Stimulated activated naive B cell treated with anti-CD40 and anti-IgM and Interleukin-4, amounts not matched to agents 10 μg/mL and 1 μg/mL and 100 μg/mL, for 72 hours (primary cell): ENCODE data around the gene AGBL4.

ENCODE experiments used
- ATAC-seq, 2 donors: fragments of 150-1000 bp; cut with Tn5 transposase; replicated peaks; 2 replicates each; pipeline ENCODE4 v1.10.0; 2021; ENCODE audit warnings: moderate library complexity in 1 of 2
- DNase-seq: peaks from one replicate; pipeline ENCODE4 v3.0.0; 2021
- H3K27ac Mint-ChIP-seq: one replicate; pipeline ENCODE4 v1.8.0; 2022; ENCODE audit warnings: mild to moderate bottlenecking, mixed read lengths
- H3K27me3 Mint-ChIP-seq, 2 donors: one replicate each; pipeline ENCODE4 v1.8.0; 2022; ENCODE audit warnings: mixed read lengths in 2 of 2
- H3K36me3 Mint-ChIP-seq, 2 donors: one replicate each; pipeline ENCODE4 v1.8.0; 2022; ENCODE audit warnings: mixed read lengths in 2 of 2, mild to moderate bottlenecking in 1 of 2
- H3K4me1 Mint-ChIP-seq, 2 donors: one replicate each; pipeline ENCODE4 v1.8.0; 2022; ENCODE audit warnings: mixed read lengths in 2 of 2, mild to moderate bottlenecking in 1 of 2
- H3K4me3 Mint-ChIP-seq, 2 donors: one replicate each; pipeline ENCODE4 v1.8.0; 2022; ENCODE audit warnings: mild to moderate bottlenecking in 2 of 2, mixed read lengths in 2 of 2, moderate library complexity in 1 of 2
- H3K9me3 Mint-ChIP-seq, 2 donors: one replicate each; pipeline ENCODE4 v1.8.0; 2022; ENCODE audit warnings: mixed read lengths in 2 of 2, mild to moderate bottlenecking in 1 of 2

The AGBL4 gene

DNA sequence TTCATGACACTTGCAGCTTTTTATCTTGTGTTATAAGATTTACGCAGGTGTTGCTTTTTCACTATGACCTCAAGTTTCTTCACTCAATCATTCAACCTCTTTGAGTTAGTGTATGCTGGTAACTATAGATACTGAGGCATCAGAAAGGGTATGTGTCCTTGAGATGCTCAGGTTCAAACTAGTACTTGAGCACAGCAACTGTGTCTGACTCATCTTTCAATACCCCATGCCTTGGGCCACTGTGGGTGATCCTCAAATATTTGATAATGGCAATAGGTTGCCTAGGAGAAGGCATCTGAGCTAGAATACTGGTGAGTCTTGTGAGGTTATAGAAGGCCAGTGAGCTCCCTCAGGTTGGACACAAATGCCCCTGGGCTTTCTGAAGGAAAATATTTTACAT, 1463.6 kb downstream of the AGBL4 start:
- no peak for ATAC-seq
- no peaks in the 10 kb centered on the region for H3K9me3 Mint-ChIP-seq
- DNase-seq: no peak
- no peak overlapping the region for H3K27ac Mint-ChIP-seq
- peaks cover 0 to 4% of the 10 kb centered on the region in 2 donors for H3K4me1 Mint-ChIP-seq
- peaks cover 7 to 23% of the 10 kb centered on the region in 2 donors for H3K27me3 Mint-ChIP-seq
- no peaks in the 10 kb centered on the region for H3K36me3 Mint-ChIP-seq
- no peak overlapping the region for H3K4me3 Mint-ChIP-seq

GRCh38 chr1:48558366-48558765, 1465.4 kb downstream of the AGBL4 start:
- ATAC-seq: no peak
- peaks cover 7 to 16% of the 10 kb centered on the region in 2 donors for H3K27me3 Mint-ChIP-seq
- no peak for DNase-seq
- no peak overlapping the region for H3K4me3 Mint-ChIP-seq
- H3K36me3 Mint-ChIP-seq: no peaks in the 10 kb centered on the region
- no peak overlapping the region for H3K27ac Mint-ChIP-seq
- peaks cover 0 to under 1% of the 10 kb centered on the region in 2 donors for H3K4me1 Mint-ChIP-seq
- H3K9me3 Mint-ChIP-seq: no peaks in the 10 kb centered on the region

- Mint-ChIP-seq H3K27ac (no peak overlapping the region), H3K9me3 (no peaks in the 10 kb centered on the region)
- no peak for ATAC-seq
These were observed 1467.4 kb downstream of the AGBL4 start for GRCh38 chr1:48556186-48556850.

DNA sequence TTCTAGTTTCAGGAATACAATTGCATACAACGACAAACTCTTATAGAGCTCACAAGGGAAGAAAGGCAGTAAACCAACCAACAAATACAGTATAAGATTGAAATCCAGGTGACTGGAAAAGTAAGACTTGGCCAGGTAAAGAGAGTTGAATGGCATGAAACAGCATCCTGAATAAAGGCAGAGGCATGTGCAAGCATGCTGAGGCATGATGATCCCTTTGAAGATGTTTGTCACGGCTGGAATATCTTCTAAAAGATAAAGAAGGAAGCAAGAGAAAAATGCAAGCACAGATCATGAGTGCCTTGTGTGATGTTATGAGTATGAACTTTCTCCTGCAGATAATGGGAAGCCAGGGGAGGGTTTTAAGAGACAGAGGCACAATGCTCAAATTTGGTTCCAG, 1468.5 kb downstream of the AGBL4 start:
- Mint-ChIP-seq H3K4me1 (no peaks in the 10 kb centered on the region), H3K9me3 (no peaks in the 10 kb centered on the region), H3K27me3 (peaks cover 0 to 17% of the 10 kb centered on the region in 2 donors), H3K27ac (no peak overlapping the region), H3K36me3 (no peaks in the 10 kb centered on the region), H3K4me3 (no peak overlapping the region)
- DNase-seq: no peak
- no peak for ATAC-seq

More at GRCh38 chr1:48556186-48556850, 1467.4 kb downstream of the AGBL4 start:
- Mint-ChIP-seq H3K4me1 (no peaks in the 10 kb centered on the region), H3K4me3 (no peak overlapping the region), H3K36me3 (no peaks in the 10 kb centered on the region), H3K27me3 (peaks cover 7 to 18% of the 10 kb centered on the region in 2 donors)
- DNase-seq: no peak

- ATAC-seq (no peak), DNase-seq (no peak)
- Mint-ChIP-seq H3K4me1 (no peaks in the 10 kb centered on the region), H3K4me3 (no peak overlapping the region), H3K9me3 (no peaks in the 10 kb centered on the region), H3K27me3 (peaks cover 0 to 5% of the 10 kb centered on the region in 2 donors), H3K27ac (no peak overlapping the region), H3K36me3 (no peaks in the 10 kb centered on the region)
These were observed 1470.7 kb downstream of the AGBL4 start for GRCh38 chr1:48552903-48553606.

DNA sequence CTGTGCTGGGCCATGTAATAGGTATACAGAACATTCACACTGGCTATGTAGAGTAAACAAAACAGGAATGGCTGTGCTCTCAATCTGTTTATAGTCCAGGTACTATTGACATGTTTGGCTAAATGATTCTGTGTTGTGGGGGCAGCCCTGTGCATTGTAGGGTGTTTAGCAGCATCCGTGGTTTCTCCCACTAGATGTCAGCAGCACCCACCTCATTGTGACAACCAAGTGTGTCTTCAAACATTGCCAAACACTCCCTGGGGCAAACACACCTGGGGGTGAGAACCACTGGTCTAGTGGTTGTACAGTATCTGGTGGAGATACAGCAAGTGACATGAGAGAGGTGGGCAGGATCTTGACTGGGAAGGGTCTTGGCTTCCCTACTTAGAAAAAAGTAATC, 1471.3 kb downstream of the AGBL4 start:
- H3K4me3 Mint-ChIP-seq: no peak overlapping the region
- no peaks in the 10 kb centered on the region for H3K36me3 Mint-ChIP-seq
- H3K9me3 Mint-ChIP-seq: no peaks in the 10 kb centered on the region
- H3K27ac Mint-ChIP-seq: no peak overlapping the region
- H3K27me3 Mint-ChIP-seq: peaks cover 0 to 5% of the 10 kb centered on the region in 2 donors
- peak; percentile 14 for DNase-seq
- no peaks in the 10 kb centered on the region for H3K4me1 Mint-ChIP-seq
- peak; percentile 67 to 70 for ATAC-seq

DNA sequence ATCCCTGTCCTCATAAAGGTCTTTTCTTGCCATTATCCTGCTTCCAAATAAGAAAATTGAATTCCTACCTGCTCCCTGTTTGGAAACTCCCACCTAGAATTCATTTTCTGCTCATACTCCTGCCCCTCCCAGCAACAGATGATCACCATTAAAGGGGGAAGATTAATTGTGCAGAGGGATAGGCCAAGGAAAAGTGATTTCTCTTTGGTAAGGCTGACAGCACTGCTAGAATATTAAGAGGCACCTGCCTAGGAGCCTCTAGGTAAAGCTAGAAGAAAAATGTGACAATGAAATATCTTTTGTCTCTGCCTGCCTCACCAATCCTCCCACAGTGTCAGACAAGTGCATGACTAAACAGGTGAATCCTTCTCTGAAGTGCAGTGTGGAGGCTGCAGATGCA, 1474.8 kb downstream of the AGBL4 start:
- H3K4me1 Mint-ChIP-seq: no peaks in the 10 kb centered on the region
- no peak for ATAC-seq
- H3K9me3 Mint-ChIP-seq: no peaks in the 10 kb centered on the region
- no peak overlapping the region for H3K27ac Mint-ChIP-seq
- DNase-seq: no peak
- H3K36me3 Mint-ChIP-seq: no peaks in the 10 kb centered on the region
- H3K27me3 Mint-ChIP-seq: peaks cover 4 to 16% of the 10 kb centered on the region in 2 donors
- no peak overlapping the region for H3K4me3 Mint-ChIP-seq

- Mint-ChIP-seq H3K4me3 (no peak overlapping the region), H3K27me3 (peaks cover 8 to 22% of the 10 kb centered on the region in 2 donors), H3K4me1 (no peaks in the 10 kb centered on the region), H3K27ac (no peak overlapping the region), H3K9me3 (no peaks in the 10 kb centered on the region), H3K36me3 (no peaks in the 10 kb centered on the region)
- no peak for ATAC-seq
- no peak for DNase-seq
These were observed 1476.1 kb downstream of the AGBL4 start for GRCh38 chr1:48547561-48548220.

DNA sequence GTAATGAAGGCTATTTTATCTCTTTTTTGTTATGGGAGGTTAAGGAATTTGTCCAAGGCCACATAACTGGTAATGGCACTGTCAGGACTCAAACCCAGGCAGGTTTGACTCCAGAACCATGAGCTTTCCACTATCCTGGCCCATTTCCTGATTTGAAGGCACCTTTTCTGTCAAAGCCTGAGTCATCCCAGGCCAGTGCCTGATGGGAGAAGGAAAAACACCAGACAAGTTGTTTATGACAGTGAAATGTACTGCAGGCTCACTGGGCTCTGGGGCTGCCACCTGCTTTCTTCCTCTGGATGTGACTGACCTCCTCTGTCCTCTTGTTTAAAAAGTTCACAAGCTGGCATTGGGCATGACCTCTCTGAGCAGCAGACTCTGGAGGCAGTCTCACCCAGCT, 1479.9 kb downstream of the AGBL4 start:
- Mint-ChIP-seq H3K27ac (no peak overlapping the region), H3K36me3 (no peaks in the 10 kb centered on the region), H3K27me3 (peaks cover 10 to 26% of the 10 kb centered on the region in 2 donors), H3K4me3 (no peak overlapping the region), H3K4me1 (no peaks in the 10 kb centered on the region), H3K9me3 (no peaks in the 10 kb centered on the region)
- no peak for DNase-seq
- no peak for ATAC-seq

DNA sequence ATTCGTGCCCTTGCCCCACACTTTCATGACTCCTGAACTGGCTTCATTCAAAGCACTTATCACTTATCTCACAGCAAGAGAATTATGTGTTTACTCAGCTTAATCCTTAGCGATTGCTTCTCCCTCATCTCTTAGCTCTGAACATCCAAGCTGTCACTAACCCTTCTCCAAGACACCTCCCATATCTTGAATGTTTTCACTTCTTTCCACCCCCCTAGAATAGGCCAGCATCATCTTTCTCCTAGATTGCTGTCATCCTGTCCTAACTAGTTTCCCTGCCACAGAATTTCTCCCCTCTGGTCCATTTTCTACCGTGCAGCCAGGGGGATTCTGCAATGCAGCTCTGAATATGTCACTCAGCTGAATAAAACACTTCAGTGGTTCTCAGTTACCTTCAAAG, 1483.2 kb downstream of the AGBL4 start:
- Mint-ChIP-seq H3K36me3 (no peaks in the 10 kb centered on the region), H3K27me3 (peaks cover 10 to 22% of the 10 kb centered on the region in 2 donors), H3K27ac (no peak overlapping the region), H3K9me3 (no peaks in the 10 kb centered on the region), H3K4me1 (peaks cover 3 to 8% of the 10 kb centered on the region in 2 donors), H3K4me3 (no peak overlapping the region)
- DNase-seq (no peak), ATAC-seq (no peak)

DNA sequence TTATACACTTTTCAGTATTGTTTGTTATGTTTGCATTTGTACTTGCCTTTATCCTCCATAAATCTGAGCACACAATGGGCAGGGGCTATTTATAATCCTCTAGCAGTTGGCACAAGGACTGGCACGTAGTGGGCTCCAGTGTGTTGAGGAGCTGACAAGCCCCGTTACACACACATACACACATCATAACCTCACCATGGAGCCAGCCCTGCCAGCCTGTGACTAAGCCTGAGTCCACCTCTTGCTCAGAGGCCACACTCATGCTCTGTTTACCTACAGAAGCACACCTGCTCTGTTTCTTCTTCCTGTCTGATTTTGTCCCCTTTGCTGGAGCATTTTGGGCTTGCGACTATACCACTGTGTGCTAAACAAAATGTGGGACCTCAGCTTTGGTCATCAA, 1487.3 kb downstream of the AGBL4 start:
- no peaks in the 10 kb centered on the region for H3K9me3 Mint-ChIP-seq
- H3K27me3 Mint-ChIP-seq: peaks cover 15 to 17% of the 10 kb centered on the region in 2 donors
- no peak for ATAC-seq
- H3K4me3 Mint-ChIP-seq: no peak overlapping the region
- no peaks in the 10 kb centered on the region for H3K36me3 Mint-ChIP-seq
- no peak for DNase-seq
- H3K4me1 Mint-ChIP-seq: peaks cover 3 to 8% of the 10 kb centered on the region in 2 donors
- no peak overlapping the region for H3K27ac Mint-ChIP-seq

- no peaks in the 10 kb centered on the region for H3K36me3 Mint-ChIP-seq
- H3K27me3 Mint-ChIP-seq: peaks cover 26 to 27% of the 10 kb centered on the region in 2 donors
- no peak for ATAC-seq
- H3K4me3 Mint-ChIP-seq: no peak overlapping the region
- no peak overlapping the region for H3K27ac Mint-ChIP-seq
- DNase-seq: no peak
- peaks cover 3 to 8% of the 10 kb centered on the region in 2 donors for H3K4me1 Mint-ChIP-seq
- H3K9me3 Mint-ChIP-seq: no peaks in the 10 kb centered on the region
These were observed 1490.8 kb downstream of the AGBL4 start for GRCh38 chr1:48532976-48533375.

DNA sequence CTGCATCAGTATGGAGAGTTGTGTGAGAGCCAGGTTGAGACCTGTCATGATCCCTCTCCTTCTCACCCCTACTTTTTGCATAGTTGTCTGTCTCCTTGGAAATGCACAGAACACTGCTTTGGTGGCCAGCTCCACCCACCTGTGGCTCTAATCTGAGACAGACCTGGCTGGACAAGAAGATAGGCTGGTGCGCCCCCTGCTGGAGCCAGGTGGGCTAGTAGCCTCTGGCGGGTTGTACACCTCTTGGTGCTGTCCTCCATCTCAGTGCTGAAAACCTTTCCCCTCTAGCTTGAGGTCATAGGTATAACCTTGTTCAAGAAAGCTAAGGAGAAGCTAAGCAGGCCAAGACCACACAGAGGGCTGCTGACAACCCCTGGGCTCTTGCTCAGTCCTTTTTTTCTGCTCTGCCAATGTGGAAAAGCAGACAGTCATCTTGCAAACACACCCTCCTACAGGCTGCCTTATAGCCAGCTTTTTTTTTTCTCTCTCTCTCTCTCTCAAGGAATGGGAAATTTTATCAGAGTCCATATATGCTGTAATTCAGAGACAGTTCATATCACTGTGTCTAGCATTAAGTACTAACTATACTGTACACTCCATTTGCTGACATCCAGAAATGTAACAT, 1492.9 kb downstream of the AGBL4 start:
- peaks cover 29 to 34% of the 10 kb centered on the region in 2 donors for H3K27me3 Mint-ChIP-seq
- peak; percentile 64 to 74 for ATAC-seq

GRCh38 chr1:48527051-48527450, 1496.7 kb downstream of the AGBL4 start:
- Mint-ChIP-seq H3K27ac (no peak overlapping the region), H3K36me3 (no peaks in the 10 kb centered on the region), H3K4me1 (no peaks in the 10 kb centered on the region), H3K9me3 (no peaks in the 10 kb centered on the region), H3K27me3 (peaks cover 16 to 22% of the 10 kb centered on the region in 2 donors), H3K4me3 (no peak overlapping the region)
- DNase-seq: no peak
- ATAC-seq: no peak

More for the DNA sequence above, 1492.9 kb downstream of the AGBL4 start:
- H3K36me3 Mint-ChIP-seq: no peaks in the 10 kb centered on the region
- no peak overlapping the region for H3K27ac Mint-ChIP-seq
- DNase-seq: peak; percentile 27
- H3K4me3 Mint-ChIP-seq: no peak overlapping the region
- H3K4me1 Mint-ChIP-seq: no peaks in the 10 kb centered on the region
- no peaks in the 10 kb centered on the region for H3K9me3 Mint-ChIP-seq
